KMS-11 (cell line): ENCODE data around the gene TRPM6.

Experiments
- H2AFZ ChIP-seq: fragments of 200-600 bp; sonication (generic); 2 replicates; pipeline ENCODE4 v1.6.1; 2016; ENCODE audit warnings: antibody characterized with exemption, mixed run types, low read depth
- H3K27ac ChIP-seq: fragments of 200-600 bp; sonication (generic); 2 replicates; pipeline ENCODE4 v1.6.1; 2016; ENCODE audit warnings: mild to moderate bottlenecking, mixed run types
- H3K27me3 ChIP-seq: fragments of 200-600 bp; sonication (generic); 2 replicates; pipeline ENCODE4 v1.6.1; 2017; ENCODE audit warnings: mild to moderate bottlenecking, low read depth, mixed run types, moderate library complexity; ENCODE audit not compliant: insufficient read depth
- H3K36me3 ChIP-seq: fragments of 200-600 bp; sonication (generic); 2 replicates; pipeline ENCODE4 v1.6.1; 2017; ENCODE audit warnings: mild to moderate bottlenecking, mixed run types; ENCODE audit not compliant: insufficient read depth
- H3K4me1 ChIP-seq: fragments of 200-600 bp; sonication (generic); 2 replicates; pipeline ENCODE4 v1.6.1; 2016; ENCODE audit warnings: mild to moderate bottlenecking, low read depth, mixed run types; ENCODE audit not compliant: poor library complexity, severe bottlenecking
- H3K4me2 ChIP-seq: fragments of 200-600 bp; sonication (generic); 2 replicates; pipeline ENCODE4 v1.7.0; 2016; ENCODE audit warnings: mild to moderate bottlenecking, mixed run types
- H3K4me3 ChIP-seq: fragments of 200-600 bp; sonication (generic); IDR thresholded peaks from 2 replicates; pipeline ENCODE4 v1.6.1; 2017; ENCODE audit warnings: low read depth, low read length, mixed read lengths; ENCODE audit not compliant: insufficient read depth
- H3K79me2 ChIP-seq: fragments of 200-600 bp; sonication (generic); 2 replicates; pipeline ENCODE4 v1.6.1; 2016; ENCODE audit warnings: low read depth, mixed run types; ENCODE audit not compliant: insufficient read depth
- H3K9ac ChIP-seq: fragments of 200-600 bp; sonication (generic); 2 replicates; pipeline ENCODE4 v1.6.1; 2016; ENCODE audit warnings: mild to moderate bottlenecking, mixed run types
- H4K20me1 ChIP-seq: fragments of 200-600 bp; sonication (generic); 2 replicates; pipeline ENCODE4 v1.6.1; 2016; ENCODE audit warnings: mild to moderate bottlenecking, mixed run types; ENCODE audit not compliant: insufficient read depth
- TF ChIP-seq, protein P1 (sequence below): fragments of 200-600 bp; sonication (generic); conservative IDR thresholded peaks from 2 replicates; pipeline ENCODE4 v1.6.1; 2017; ENCODE audit warnings: low read depth, mild to moderate bottlenecking, antibody characterized with exemption, low read length, moderate library complexity, mixed read lengths

TRPM6 gene

DNA sequence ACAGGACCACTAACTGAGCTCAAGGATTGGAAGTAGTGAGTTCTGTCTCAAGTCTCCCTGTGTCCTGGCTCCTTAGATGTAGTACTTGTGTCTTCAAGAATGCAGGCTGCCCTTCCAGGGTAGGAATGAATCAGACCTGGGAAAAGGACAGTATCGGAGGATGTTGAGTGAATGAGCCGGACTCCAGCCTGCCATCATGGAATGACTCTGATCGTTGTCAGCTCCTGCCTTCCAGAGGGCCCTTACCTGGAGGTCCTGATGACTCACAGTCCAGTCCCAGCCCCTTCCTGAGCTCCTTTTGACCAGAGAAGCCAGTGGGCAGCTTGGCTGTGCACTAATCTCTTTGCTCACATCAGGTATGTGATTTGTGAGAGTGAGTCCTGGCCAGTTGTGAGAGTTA, 161.1 kb downstream of the TRPM6 start:
- no peak overlapping the region for H3K4me2 ChIP-seq
- no peak overlapping the region for H3K9ac ChIP-seq
- no peak overlapping the region for H3K27ac ChIP-seq
- no peaks in the 10 kb centered on the region for H3K36me3 ChIP-seq
- no peaks in the 10 kb centered on the region for H3K79me2 ChIP-seq
- no peak overlapping the region for H2AFZ ChIP-seq
- H4K20me1 ChIP-seq, result no peaks in the 10 kb centered on the region
- H3K4me1 ChIP-seq, result no peaks in the 10 kb centered on the region
- TF ChIP-seq, protein P1, sequence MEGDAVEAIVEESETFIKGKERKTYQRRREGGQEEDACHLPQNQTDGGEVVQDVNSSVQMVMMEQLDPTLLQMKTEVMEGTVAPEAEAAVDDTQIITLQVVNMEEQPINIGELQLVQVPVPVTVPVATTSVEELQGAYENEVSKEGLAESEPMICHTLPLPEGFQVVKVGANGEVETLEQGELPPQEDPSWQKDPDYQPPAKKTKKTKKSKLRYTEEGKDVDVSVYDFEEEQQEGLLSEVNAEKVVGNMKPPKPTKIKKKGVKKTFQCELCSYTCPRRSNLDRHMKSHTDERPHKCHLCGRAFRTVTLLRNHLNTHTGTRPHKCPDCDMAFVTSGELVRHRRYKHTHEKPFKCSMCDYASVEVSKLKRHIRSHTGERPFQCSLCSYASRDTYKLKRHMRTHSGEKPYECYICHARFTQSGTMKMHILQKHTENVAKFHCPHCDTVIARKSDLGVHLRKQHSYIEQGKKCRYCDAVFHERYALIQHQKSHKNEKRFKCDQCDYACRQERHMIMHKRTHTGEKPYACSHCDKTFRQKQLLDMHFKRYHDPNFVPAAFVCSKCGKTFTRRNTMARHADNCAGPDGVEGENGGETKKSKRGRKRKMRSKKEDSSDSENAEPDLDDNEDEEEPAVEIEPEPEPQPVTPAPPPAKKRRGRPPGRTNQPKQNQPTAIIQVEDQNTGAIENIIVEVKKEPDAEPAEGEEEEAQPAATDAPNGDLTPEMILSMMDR, result no peak
- H3K4me3 ChIP-seq, result no peak overlapping the region
- no peaks in the 10 kb centered on the region for H3K27me3 ChIP-seq

DNA sequence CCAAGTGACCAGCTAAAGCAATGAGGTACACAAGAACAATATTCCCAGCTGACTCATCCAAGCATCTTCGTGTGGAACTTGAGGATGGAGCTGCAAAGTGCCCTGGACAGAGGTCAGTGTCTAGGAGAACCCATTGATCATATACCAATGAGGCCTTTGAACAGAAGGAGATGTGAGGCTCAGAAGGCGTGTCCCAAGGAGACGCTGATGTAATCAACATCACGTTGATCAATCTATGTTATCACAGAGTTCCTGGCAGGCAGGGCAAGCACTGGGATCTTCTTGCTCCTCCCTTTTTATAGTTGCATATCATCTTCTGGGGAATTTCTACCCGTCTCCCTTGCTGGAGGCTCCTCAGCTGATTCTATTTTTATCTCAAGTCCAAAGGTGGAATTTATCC, 163.4 kb downstream of the TRPM6 start:
- no peak overlapping the region for H3K4me2 ChIP-seq
- H2AFZ ChIP-seq, result no peak overlapping the region
- no peak overlapping the region for H3K27ac ChIP-seq
- no peak overlapping the region for H3K4me3 ChIP-seq
- no peaks in the 10 kb centered on the region for H4K20me1 ChIP-seq
- H3K36me3 ChIP-seq, result no peaks in the 10 kb centered on the region
- TF ChIP-seq, protein P1, result no peak
- H3K79me2 ChIP-seq, result no peaks in the 10 kb centered on the region
- H3K27me3 ChIP-seq, result no peaks in the 10 kb centered on the region
- H3K9ac ChIP-seq, result no peak overlapping the region
- H3K4me1 ChIP-seq, result no peaks in the 10 kb centered on the region

DNA sequence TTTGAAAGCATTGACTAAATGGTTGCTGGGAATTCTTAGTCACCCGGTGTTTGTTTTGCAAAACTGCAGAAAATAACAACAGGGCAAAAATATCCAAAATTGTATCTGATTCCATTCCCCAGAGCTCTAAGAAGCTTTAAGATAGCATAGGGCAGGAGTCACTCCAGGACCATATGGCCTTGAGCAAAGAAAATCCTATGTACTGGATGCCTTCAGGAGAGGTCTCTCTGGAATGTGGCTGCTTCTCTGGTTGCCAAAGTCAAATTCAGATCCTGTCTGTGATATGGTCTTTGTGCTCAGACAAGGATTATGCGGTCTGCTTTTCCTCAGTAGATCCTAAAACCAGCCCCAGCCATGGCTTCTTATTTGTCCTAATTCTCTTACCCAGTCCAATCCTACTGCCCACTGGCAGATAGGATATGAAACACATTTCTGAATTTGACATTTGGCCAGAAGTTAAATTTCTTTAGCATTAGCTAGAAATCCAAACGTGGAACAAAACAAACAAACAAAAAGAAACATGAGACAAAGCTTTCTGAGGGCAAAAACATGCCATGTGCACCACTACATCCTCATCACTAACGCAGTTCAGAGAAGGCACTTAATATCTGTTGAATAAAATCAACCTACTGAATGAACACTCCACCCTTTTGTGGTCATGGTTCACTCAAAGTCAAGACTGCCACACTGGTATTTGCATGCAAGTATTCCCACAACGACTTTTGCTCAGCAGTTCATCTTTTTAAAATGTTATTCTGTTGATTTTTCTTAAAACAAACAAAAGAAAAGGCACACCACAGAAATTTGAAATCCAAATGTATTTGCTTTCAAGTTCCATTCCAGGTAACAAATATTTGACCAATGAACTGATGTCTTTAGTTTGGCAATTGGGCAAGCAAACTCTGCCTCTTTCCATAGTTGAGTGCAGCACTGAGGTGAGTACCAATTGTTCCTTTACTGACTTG, 165.7 kb downstream of the TRPM6 start:
- no peak overlapping the region for H3K9ac ChIP-seq

DNA sequence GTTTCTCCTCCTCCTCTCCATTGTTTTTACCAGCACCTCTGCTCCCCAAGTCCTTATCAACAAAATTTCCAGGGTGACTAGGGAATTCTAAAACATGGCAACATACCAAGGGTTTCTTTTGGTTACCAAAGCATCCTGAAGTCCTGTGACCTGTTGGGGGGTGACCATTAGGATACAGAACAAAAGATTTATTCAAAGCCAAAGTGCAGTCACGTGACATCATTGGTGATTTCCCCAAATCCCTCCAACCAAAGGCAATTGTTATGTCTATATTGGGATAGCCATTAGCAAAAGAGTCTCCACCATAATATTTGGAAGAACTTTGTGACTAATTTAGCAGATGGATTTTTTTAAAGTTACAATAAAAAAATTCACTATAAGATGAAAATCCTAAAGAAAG, 168.4 kb downstream of the TRPM6 start:
- Histone ChIP-seq H2AFZ (no peak overlapping the region), H3K9ac (no peak overlapping the region), H3K27ac (no peak overlapping the region), H3K4me2 (no peak overlapping the region), H4K20me1 (no peaks in the 10 kb centered on the region), H3K4me3 (no peak overlapping the region), H3K4me1 (no peaks in the 10 kb centered on the region), H3K79me2 (no peaks in the 10 kb centered on the region), H3K27me3 (no peaks in the 10 kb centered on the region), H3K36me3 (no peaks in the 10 kb centered on the region)
- TF ChIP-seq, protein P1, result no peak

More for the DNA sequence above, 165.7 kb downstream of the TRPM6 start:
- no peak overlapping the region for H3K4me3 ChIP-seq
- H3K4me2 ChIP-seq, result no peak overlapping the region
- TF ChIP-seq, protein P1, result no peak
- no peaks in the 10 kb centered on the region for H3K79me2 ChIP-seq
- no peaks in the 10 kb centered on the region for H4K20me1 ChIP-seq
- H3K4me1 ChIP-seq, result no peaks in the 10 kb centered on the region
- no peak overlapping the region for H2AFZ ChIP-seq
- no peak overlapping the region for H3K27ac ChIP-seq
- no peaks in the 10 kb centered on the region for H3K36me3 ChIP-seq
- H3K27me3 ChIP-seq, result no peaks in the 10 kb centered on the region
